HEK293T (cell line): ENCODE measurements around the gene MEGF8.
"Not testable (repeated sequence)": the region's sequence is repeated elsewhere in the genome, so short reads cannot be mapped to it uniquely, and the experiment has no call there.

Experiments used
- CTCF ChIA-PET: fragments of 350-600 bp; formaldehyde crosslinking; extraction: SDS; loops from one replicate; lab custom pipeline; 2021; ENCODE audit warnings: antibody characterized with exemption, inconsistent platforms; lab: Yijun Ruan, JAX
- POLR2A ChIA-PET: fragments of 350-600 bp; formaldehyde crosslinking; extraction: SDS; loops from one replicate; lab custom pipeline; 2020; ENCODE audit warnings: antibody characterized with exemption, inconsistent platforms; lab: Yijun Ruan, JAX
- DNase-seq: peaks from one replicate; pipeline ENCODE4 v3.0.0; 2012; ENCODE audit warnings: mixed read lengths; ENCODE audit errors: extremely low spot score
- ARNT ChIP-seq: fragments of 450-650 bp; IDR thresholded peaks from 2 replicates; pipeline ENCODE4 v1.6.1; 2017; ENCODE audit warnings: mild to moderate bottlenecking
- BHLHE40 ChIP-seq: fragments of 450-650 bp; IDR thresholded peaks from 2 replicates; pipeline ENCODE4 v1.6.1; 2016; ENCODE audit warnings: mild to moderate bottlenecking, moderate library complexity, borderline replicate concordance
- CTBP1 ChIP-seq: fragments of 450-650 bp; IDR thresholded peaks from 2 replicates; pipeline ENCODE4 v1.6.1; 2016; ENCODE audit warnings: borderline replicate concordance
- ELF4 ChIP-seq: fragments of 450-650 bp; IDR thresholded peaks from 2 replicates; pipeline ENCODE4 v1.6.1; 2017; ENCODE audit warnings: antibody characterized with exemption
- FOXA1 ChIP-seq: fragments of 450-650 bp; IDR thresholded peaks from 2 replicates; pipeline ENCODE4 v1.6.1; 2016; ENCODE audit warnings: mild to moderate bottlenecking
- FOXK2 ChIP-seq: fragments of 450-650 bp; IDR thresholded peaks from 2 replicates; pipeline ENCODE4 v1.6.1; 2016; ENCODE audit warnings: mild to moderate bottlenecking
- HDGF ChIP-seq: fragments of 450-650 bp; IDR thresholded peaks from 2 replicates; pipeline ENCODE4 v1.6.1; 2017; ENCODE audit warnings: antibody characterized with exemption, borderline replicate concordance
- L3MBTL2 ChIP-seq: fragments of 450-650 bp; conservative IDR thresholded peaks from 2 replicates; pipeline ENCODE4 v1.6.1; 2016; ENCODE audit warnings: mild to moderate bottlenecking
- LEF1 ChIP-seq: fragments of 450-650 bp; IDR thresholded peaks from 2 replicates; pipeline ENCODE4 v1.6.1; 2017; ENCODE audit warnings: mild to moderate bottlenecking, borderline replicate concordance
- NFRKB ChIP-seq: fragments of 450-650 bp; IDR thresholded peaks from 2 replicates; pipeline ENCODE4 v1.6.1; 2016; ENCODE audit warnings: mild to moderate bottlenecking, moderate library complexity
- SP1 ChIP-seq: fragments of 450-650 bp; IDR thresholded peaks from 2 replicates; pipeline ENCODE4 v1.6.1; 2017
- SUZ12 ChIP-seq: fragments of 450-650 bp; IDR thresholded peaks from 2 replicates; pipeline ENCODE4 v1.6.1; 2016; ENCODE audit warnings: mild to moderate bottlenecking
- TARDBP ChIP-seq: fragments of 450-650 bp; IDR thresholded peaks from 2 replicates; pipeline ENCODE4 v1.6.1; 2016
- ZNF384 ChIP-seq: fragments of 450-650 bp; IDR thresholded peaks from 2 replicates; pipeline ENCODE4 v1.6.1; 2016
- TF ChIP-seq, protein P1 (sequence below): fragments of 450-650 bp; IDR thresholded peaks from 2 replicates; pipeline ENCODE4 v1.6.1; 2016

MEGF8 gene

GRCh38 chr19:42335374-42335936 lies 10.0 kb downstream of the MEGF8 start:
- DNase-seq = no peak
- TF ChIP-seq TARDBP = no peak
- TF ChIP-seq BHLHE40 = no peak
- TF ChIP-seq CTBP1 = no peak
- no peak for TF ChIP-seq ARNT
- TF ChIP-seq, protein P1, sequence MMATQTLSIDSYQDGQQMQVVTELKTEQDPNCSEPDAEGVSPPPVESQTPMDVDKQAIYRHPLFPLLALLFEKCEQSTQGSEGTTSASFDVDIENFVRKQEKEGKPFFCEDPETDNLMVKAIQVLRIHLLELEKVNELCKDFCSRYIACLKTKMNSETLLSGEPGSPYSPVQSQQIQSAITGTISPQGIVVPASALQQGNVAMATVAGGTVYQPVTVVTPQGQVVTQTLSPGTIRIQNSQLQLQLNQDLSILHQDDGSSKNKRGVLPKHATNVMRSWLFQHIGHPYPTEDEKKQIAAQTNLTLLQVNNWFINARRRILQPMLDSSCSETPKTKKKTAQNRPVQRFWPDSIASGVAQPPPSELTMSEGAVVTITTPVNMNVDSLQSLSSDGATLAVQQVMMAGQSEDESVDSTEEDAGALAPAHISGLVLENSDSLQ = no peak
- TF ChIP-seq FOXA1 = no peak
- no peak for TF ChIP-seq ELF4
- no peak for TF ChIP-seq HDGF
- no peak for TF ChIP-seq ZNF384
- no peak for TF ChIP-seq NFRKB
- no peak for TF ChIP-seq LEF1
- no peak for TF ChIP-seq SUZ12
- TF ChIP-seq L3MBTL2 = no peak
- ChIA-PET POLR2A (no interaction called here), CTCF (no interaction called here)

GRCh38 chr19:42335971-42336370 lies 10.5 kb downstream of the MEGF8 start:
- ChIA-PET CTCF (no interaction called here), POLR2A (no interaction called here)
- DNase-seq = no peak
- TF ChIP-seq ZNF384 = no peak
- no peak for TF ChIP-seq FOXK2
- no peak for TF ChIP-seq NFRKB
- no peak for TF ChIP-seq BHLHE40
- TF ChIP-seq TARDBP = no peak

GRCh38 chr19:42339126-42339860 lies 13.9 kb downstream of the MEGF8 start:
- CTCF ChIA-PET, DNase-seq, POLR2A ChIA-PET: not testable (repeated sequence)

GRCh38 chr19:42339922-42340321 lies 14.5 kb downstream of the MEGF8 start:
- POLR2A ChIA-PET, DNase-seq, CTCF ChIA-PET: not testable (repeated sequence)

DNA sequence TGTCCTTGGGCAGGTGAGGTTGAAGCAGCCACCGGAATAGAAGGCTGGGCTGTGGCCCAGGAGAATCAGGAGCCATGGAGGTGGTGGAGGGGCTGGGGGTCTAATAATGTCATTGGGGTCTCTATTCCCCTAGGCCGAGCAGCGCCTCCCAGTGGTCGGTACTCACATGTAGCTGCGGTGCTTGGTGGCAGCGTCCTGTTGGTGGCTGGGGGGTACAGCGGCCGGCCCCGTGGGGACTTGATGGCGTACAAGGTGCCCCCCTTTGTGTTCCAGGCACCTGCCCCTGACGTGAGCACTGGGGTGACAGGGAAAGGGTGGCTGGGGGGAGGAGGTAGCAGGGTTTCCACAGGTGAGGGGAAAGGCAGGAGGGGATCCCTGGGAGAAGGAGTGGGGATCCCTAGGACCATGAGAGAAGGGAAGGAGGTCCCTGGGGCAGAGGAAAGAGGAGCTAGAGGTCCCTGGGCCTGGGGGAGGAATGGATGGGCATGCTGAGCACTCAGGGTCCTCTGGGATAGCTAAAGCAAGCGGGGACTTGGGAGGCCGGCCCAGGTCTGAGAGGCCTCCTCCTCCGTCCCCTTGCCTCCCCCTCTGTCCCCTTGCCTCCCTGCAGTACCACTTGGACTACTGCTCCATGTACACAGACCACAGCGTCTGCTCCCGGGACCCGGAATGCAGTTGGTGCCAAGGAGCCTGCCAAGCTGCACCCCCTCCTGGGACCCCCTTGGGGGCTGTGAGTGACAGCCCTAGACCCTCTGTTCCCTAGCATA lies 18.1 kb downstream of the MEGF8 start:
- no peak for DNase-seq
- POLR2A ChIA-PET = interaction anchor here (1.5 kb wide), 1 partner anchor 53 kb away, joined by 5 read pairs; no protein-coding TSS in a partner anchor
- CTCF ChIA-PET = interaction anchor here (0.6 kb wide), 2 partner anchors 128 to 230 kb away, joined by 3 read pairs; no protein-coding TSS in a partner anchor
- no peak for TF ChIP-seq SP1
- TF ChIP-seq LEF1 = no peak
- TF ChIP-seq, protein P1 = no peak
- TF ChIP-seq TARDBP = no peak
- no peak for TF ChIP-seq L3MBTL2
- no peak for TF ChIP-seq ELF4
- TF ChIP-seq ARNT = no peak
- TF ChIP-seq CTBP1 = no peak
- no peak for TF ChIP-seq NFRKB

DNA sequence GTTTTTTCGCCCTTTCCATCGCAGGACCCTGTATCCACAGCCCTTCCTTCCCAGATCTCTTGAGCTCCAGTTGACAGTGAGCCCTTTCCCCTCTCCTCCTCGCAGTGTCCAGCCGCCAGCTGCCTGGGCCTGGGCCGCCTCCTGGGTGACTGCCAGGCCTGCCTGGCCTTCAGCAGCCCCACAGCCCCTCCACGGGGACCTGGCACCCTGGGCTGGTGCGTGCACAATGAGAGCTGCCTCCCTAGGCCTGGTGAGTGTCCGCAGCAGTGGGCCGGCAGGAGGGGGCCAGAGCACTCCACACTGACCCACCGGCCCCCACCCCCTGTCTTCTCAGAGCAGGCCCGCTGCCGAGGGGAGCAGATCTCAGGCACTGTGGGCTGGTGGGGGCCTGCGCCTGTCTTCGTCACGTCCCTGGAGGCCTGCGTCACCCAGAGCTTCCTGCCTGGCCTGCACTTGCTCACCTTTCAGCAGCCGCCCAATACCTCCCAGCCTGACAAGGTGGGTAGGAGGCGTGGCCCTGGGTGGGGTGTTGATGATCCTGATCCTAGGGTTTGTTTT lies 19.0 kb downstream of the MEGF8 start:
- CTCF ChIA-PET = interaction anchor here (0.6 to 0.8 kb wide), 2 partner anchors 56 to 231 kb away, joined by 3 to 4 read pairs; no protein-coding TSS in a partner anchor

More for the DNA sequence above, 19.0 kb downstream of the MEGF8 start:
- TF ChIP-seq NFRKB = no peak
- no peak for TF ChIP-seq FOXK2
- no peak for TF ChIP-seq HDGF
- no peak for TF ChIP-seq BHLHE40
- no peak for TF ChIP-seq ELF4
- TF ChIP-seq, protein P1 = no peak
- TF ChIP-seq SUZ12 = no peak
- no peak for TF ChIP-seq LEF1
- TF ChIP-seq CTBP1 = no peak
- DNase-seq = no peak
- POLR2A ChIA-PET = interaction anchor here (1.5 kb wide), 1 partner anchor 52 kb away, joined by 5 read pairs; no protein-coding TSS in a partner anchor
